CD14-positive monocyte (primary cell): ENCODE measurements around the gene EDN3. TPM values are rescaled to one million over a fixed set of nuclear protein-coding genes. Genes with fewer than 3 reads are reported as not detected.

Source experiments
- DNase-seq, 3 donors: peaks; one replicate each; pipeline ENCODE4 v3.0.0-alpha.2; 2011 to 2022
- H2AFZ ChIP-seq: 2 replicates; pipeline ENCODE4 v1.6.0; 2012; ENCODE audit warnings: mild to moderate bottlenecking, low read depth, low read length, inconsistent platforms; ENCODE audit not compliant: insufficient read depth, poor library complexity, severe bottlenecking
- H3K27ac ChIP-seq, 2 donors: 1 replicate in 1 of 2; 2 replicates in 1 of 2; pipeline ENCODE4 v1.5.1; 2012 to 2013; ENCODE audit warnings: low read length in 2 of 2, control low read depth in 1 of 2, inconsistent platforms in 1 of 2, low read depth in 1 of 2, mild to moderate bottlenecking in 1 of 2
- H3K27me3 ChIP-seq, 2 donors: one replicate each; pipeline versions ENCODE4 v1.6.0 to v1.6.1; 2011 to 2013; ENCODE audit warnings: low read length in 2 of 2; ENCODE audit not compliant: control insufficient read depth in 2 of 2, insufficient read depth in 2 of 2
- H3K36me3 ChIP-seq, 2 donors: replicated peaks in 1 of 2; 1 replicate in 1 of 2; 2 replicates in 1 of 2; pipeline versions ENCODE4 v1.5.1 to v1.6.1; 2012 to 2013; ENCODE audit warnings: low read length in 2 of 2, control low read depth in 1 of 2, inconsistent platforms in 1 of 2, mild to moderate bottlenecking in 1 of 2; ENCODE audit not compliant: insufficient read depth in 2 of 2, control insufficient read depth in 1 of 2
- H3K4me1 ChIP-seq, 2 donors: 1 replicate in 1 of 2; 2 replicates in 1 of 2; pipeline versions ENCODE4 v1.5.1 to v1.6.1; 2012 to 2013; ENCODE audit warnings: low read length in 2 of 2, control low read depth in 1 of 2, inconsistent platforms in 1 of 2, mild to moderate bottlenecking in 1 of 2, moderate library complexity in 1 of 2; ENCODE audit not compliant: insufficient read depth in 2 of 2, control insufficient read depth in 1 of 2
- H3K4me2 ChIP-seq: replicated peaks from 2 replicates; pipeline ENCODE3; 2012; ENCODE audit warnings: low read length, moderate library complexity, mild to moderate bottlenecking; ENCODE audit not compliant: poor library complexity, severe bottlenecking; ENCODE audit errors: extremely low read depth
- H3K4me3 ChIP-seq, 3 experiments: fragments of 200-600 bp in 1 of 3; sonication (generic) in 1 of 3; replicated peaks in 1 of 3; 1 replicate in 2 of 3; 2 replicates in 1 of 3; pipeline ENCODE4 v1.5.1; 2011 to 2013; ENCODE audit warnings: low read length in 3 of 3, mild to moderate bottlenecking in 3 of 3, control low read depth in 2 of 3, low read depth in 2 of 3, inconsistent platforms in 1 of 3, moderate library complexity in 1 of 3
- H3K79me2 ChIP-seq: 2 replicates; pipeline ENCODE4 v1.6.0; 2012; ENCODE audit warnings: mild to moderate bottlenecking, control low read depth, inconsistent platforms, low read length, moderate library complexity; ENCODE audit not compliant: insufficient read depth
- H3K9ac ChIP-seq: 2 replicates; pipeline ENCODE4 v1.6.0; 2017; ENCODE audit warnings: low read length, mild to moderate bottlenecking; ENCODE audit not compliant: insufficient read depth, poor library complexity, severe bottlenecking
- H3K9me3 ChIP-seq, 2 donors: replicated peaks in 1 of 2; 1 replicate in 1 of 2; 2 replicates in 1 of 2; pipeline versions ENCODE4 v1.5.1 to v1.6.1; 2012 to 2013; ENCODE audit warnings: low read length in 2 of 2, control low read depth in 1 of 2; ENCODE audit not compliant: control insufficient read depth in 1 of 2, insufficient read depth in 1 of 2
- H4K20me1 ChIP-seq: 2 replicates; pipeline ENCODE4 v1.6.0; 2012; ENCODE audit warnings: mild to moderate bottlenecking, low read length, control low read depth, moderate library complexity; ENCODE audit not compliant: insufficient read depth
- H3K27ac Mint-ChIP-seq, 7 donors: one replicate each; pipeline ENCODE4 v1.8.0; 2020; ENCODE audit warnings: mild to moderate bottlenecking in 7 of 7, mixed read lengths in 7 of 7, moderate library complexity in 6 of 7, inconsistent platforms in 2 of 7
- H3K27me3 Mint-ChIP-seq, 3 donors: one replicate each; pipeline ENCODE4 v1.8.0; 2021 to 2022; ENCODE audit warnings: low read depth in 3 of 3, mild to moderate bottlenecking in 3 of 3, mixed read lengths in 3 of 3, moderate library complexity in 3 of 3, inconsistent platforms in 1 of 3
- H3K36me3 Mint-ChIP-seq, 2 donors: one replicate each; pipeline ENCODE4 v1.8.0; 2020; ENCODE audit warnings: mixed read lengths in 2 of 2, inconsistent platforms in 1 of 2, mild to moderate bottlenecking in 1 of 2
- H3K4me1 Mint-ChIP-seq: one replicate; pipeline ENCODE4 v1.8.0; 2020; ENCODE audit warnings: mild to moderate bottlenecking, mixed read lengths
- H3K4me3 Mint-ChIP-seq, 2 donors: one replicate each; pipeline ENCODE4 v1.8.0; 2020; ENCODE audit warnings: mild to moderate bottlenecking in 2 of 2, mixed read lengths in 2 of 2, moderate library complexity in 1 of 2
- H3K9me3 Mint-ChIP-seq, 7 donors: one replicate each; pipeline ENCODE4 v1.8.0; 2020 to 2022; ENCODE audit warnings: mixed read lengths in 7 of 7, mild to moderate bottlenecking in 6 of 7, moderate library complexity in 6 of 7, inconsistent platforms in 2 of 7
- WGBS: methylation state at CpG from one replicate; pipeline ENCODE4 v1.1.5; 2013; ENCODE audit warnings: missing lambda C conversion rate; ENCODE audit not compliant: insufficient coverage; 5-methylcytosine and 5-hydroxymethylcytosine counted together
- intact Hi-C, 2 donors: fragments of 100-400 bp; cut with micrococcal nuclease; formaldehyde crosslinking; loops; one replicate each; pipeline versions ENCODE4 v1.15.0 to v1.15.1; 2023
- polyA plus RNA-seq, 3 donors: library from polyadenylated mRNA; depleted of rRNA in 1 of 3; unstranded in 2 of 3; stranded (reverse) in 1 of 3; fragments of 300-500 nt in 2 of 3; fragments of >200 nt in 1 of 3; fragmentation: Illumina TruSeq in 2 of 3; gene quantifications; 1 replicate in 2 of 3; 2 replicates in 1 of 3; pipeline ENCODE4 v1.2.3, GENCODE V29; 2012 to 2021
- TF ChIP-seq, protein P1 (sequence below): fragments of 200-600 bp; IDR thresholded peaks from one replicate; pipeline ENCODE4 v1.8.0; 2022; ENCODE audit warnings: antibody characterized with exemption, mild to moderate bottlenecking

The EDN3 gene
- polyA plus RNA-seq, 3 donors: not detected

DNA sequence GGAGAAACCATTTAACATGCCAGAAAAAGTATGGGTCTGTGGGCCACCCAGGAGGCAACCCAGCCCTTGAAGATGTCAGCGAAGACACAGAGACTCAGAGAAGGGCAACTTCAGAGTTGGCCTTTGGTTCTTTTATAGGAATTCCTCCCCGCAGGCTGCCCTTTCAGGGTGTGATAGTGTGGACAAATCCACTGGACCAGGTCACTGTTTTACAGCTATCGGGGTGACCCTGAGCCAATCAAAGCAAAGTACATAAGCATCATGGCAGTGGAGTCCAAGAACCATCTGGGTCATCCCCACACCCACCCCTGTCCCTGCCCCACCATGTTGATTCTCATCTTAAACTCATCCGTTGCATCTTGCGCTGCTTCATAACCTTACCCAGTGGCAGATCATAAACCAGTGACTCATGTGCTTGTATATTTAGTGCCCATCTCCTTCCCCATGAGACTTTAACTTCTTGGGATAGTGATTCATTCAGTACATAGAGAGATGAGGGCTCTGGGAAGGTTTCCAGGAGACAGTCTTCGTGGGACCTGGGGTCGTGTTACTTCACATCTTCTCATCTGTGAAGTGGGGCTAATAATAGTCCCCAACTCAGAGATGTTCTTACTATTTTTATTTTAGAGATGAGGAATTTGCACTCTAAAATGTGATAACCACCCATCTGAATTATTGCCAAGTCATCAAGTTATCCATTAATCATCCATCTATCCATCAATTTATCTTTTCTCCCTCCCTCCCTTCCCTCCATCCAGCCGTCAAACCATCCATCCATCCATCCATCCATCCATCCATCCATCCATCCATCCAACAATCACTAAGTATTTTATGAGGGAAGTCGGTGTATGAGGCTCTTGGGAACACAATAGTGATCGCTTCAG is 51.0 kb downstream of the EDN3 start:
- H2AFZ ChIP-seq: no peak overlapping the region
- H3K4me3 Mint-ChIP-seq: no peak overlapping the region
- H3K9ac ChIP-seq: no peak overlapping the region
- no peak for DNase-seq
- no peaks in the 10 kb centered on the region for H3K36me3 ChIP-seq
- 100% methylated on average over 2 of the region's 10 CpGs for WGBS
- no peaks in the 10 kb centered on the region for H3K36me3 Mint-ChIP-seq
- no peaks in the 10 kb centered on the region for H3K27me3 ChIP-seq
- no peaks in the 10 kb centered on the region for H3K79me2 ChIP-seq
- TF ChIP-seq, protein P1, sequence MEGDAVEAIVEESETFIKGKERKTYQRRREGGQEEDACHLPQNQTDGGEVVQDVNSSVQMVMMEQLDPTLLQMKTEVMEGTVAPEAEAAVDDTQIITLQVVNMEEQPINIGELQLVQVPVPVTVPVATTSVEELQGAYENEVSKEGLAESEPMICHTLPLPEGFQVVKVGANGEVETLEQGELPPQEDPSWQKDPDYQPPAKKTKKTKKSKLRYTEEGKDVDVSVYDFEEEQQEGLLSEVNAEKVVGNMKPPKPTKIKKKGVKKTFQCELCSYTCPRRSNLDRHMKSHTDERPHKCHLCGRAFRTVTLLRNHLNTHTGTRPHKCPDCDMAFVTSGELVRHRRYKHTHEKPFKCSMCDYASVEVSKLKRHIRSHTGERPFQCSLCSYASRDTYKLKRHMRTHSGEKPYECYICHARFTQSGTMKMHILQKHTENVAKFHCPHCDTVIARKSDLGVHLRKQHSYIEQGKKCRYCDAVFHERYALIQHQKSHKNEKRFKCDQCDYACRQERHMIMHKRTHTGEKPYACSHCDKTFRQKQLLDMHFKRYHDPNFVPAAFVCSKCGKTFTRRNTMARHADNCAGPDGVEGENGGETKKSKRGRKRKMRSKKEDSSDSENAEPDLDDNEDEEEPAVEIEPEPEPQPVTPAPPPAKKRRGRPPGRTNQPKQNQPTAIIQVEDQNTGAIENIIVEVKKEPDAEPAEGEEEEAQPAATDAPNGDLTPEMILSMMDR: no peak
- H3K9me3 ChIP-seq: no peaks in the 10 kb centered on the region
- peaks cover 0 to 3% (median 0%) of the 10 kb centered on the region in 3 donors for H3K27me3 Mint-ChIP-seq
- no peak overlapping the region for H3K4me2 ChIP-seq
- H3K4me1 Mint-ChIP-seq: peaks cover 2% of the 10 kb centered on the region
- no peak overlapping the region for H3K27ac Mint-ChIP-seq
- no peak overlapping the region for H3K4me3 ChIP-seq
- intact Hi-C loops: no loop called here
- no peaks in the 10 kb centered on the region for H3K4me1 ChIP-seq
- H3K27ac ChIP-seq: no peak overlapping the region
- H3K9me3 Mint-ChIP-seq: peaks cover 0 to 5% (median 2%) of the 10 kb centered on the region in 7 donors
- no peaks in the 10 kb centered on the region for H4K20me1 ChIP-seq

DNA sequence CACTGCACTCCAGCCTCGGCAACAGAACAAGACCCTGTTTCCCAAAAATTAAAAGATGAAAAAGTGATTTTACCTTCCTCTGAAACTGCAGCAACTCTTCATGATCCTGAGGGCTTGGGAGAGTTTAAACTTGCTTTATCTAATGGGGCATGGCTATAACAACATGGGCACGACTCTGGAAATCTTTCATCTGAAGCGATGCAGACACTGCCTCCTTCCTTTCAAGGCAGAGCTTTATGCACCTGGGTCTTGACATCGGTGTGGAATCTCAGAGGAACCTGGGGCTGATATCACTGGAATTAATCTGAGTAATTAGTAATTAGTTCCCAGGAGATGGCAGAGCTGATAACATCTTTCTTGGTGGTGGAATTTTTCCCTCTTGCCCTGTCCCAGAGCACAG is 52.1 kb downstream of the EDN3 start:
- DNase-seq: no peak
- Mint-ChIP-seq H3K27ac (no peak overlapping the region), H3K9me3 (peaks cover 0 to 5% (median 0%) of the 10 kb centered on the region in 7 donors), H3K27me3 (peaks cover 0 to 1% (median 0%) of the 10 kb centered on the region in 3 donors), H3K4me3 (no peak overlapping the region), H3K36me3 (no peaks in the 10 kb centered on the region), H3K4me1 (peaks cover 2% of the 10 kb centered on the region)
- Histone ChIP-seq H2AFZ (no peak overlapping the region), H3K4me1 (no peaks in the 10 kb centered on the region), H3K9ac (no peak overlapping the region), H3K27ac (no peak overlapping the region), H4K20me1 (no peaks in the 10 kb centered on the region), H3K4me3 (no peak overlapping the region), H3K4me2 (no peak overlapping the region), H3K36me3 (no peaks in the 10 kb centered on the region), H3K27me3 (no peaks in the 10 kb centered on the region), H3K9me3 (no peaks in the 10 kb centered on the region), H3K79me2 (no peaks in the 10 kb centered on the region)
- WGBS: no CpG with 5 or more reads among the region's 4 CpGs
- intact Hi-C loops: no loop called here
- TF ChIP-seq, protein P1: no peak
